ENCODE results near the gene CALML4. TPM values are rescaled to one million over a fixed set of nuclear protein-coding genes. Genes with fewer than 3 reads are reported as not detected.

The CALML4 gene
- total and polyA plus RNA-seq, 2 donors (not counting 3 experiments of a cell fraction or from before 2014, with no cell fraction given), result 2.6 to 10.1 TPM

- BruUV-seq (replicated peaks), result no TSS peak
Observed at GRCh38 chr15:68244235-68244634, 39.1 kb upstream of the CALML4 start.

More at GRCh38 chr15:68244235-68244634, 39.1 kb upstream of the CALML4 start:
- intact Hi-C loops (cut with micrococcal nuclease) (no loop called here), dilution Hi-C loops (cut with MboI; ENCODE audit: extremely low pct_ligation_motif_present, low sequenced_read_pairs) (no loop called here)
- no peaks in the 10 kb centered on the region for H3K9me3 ChIP-seq (replicated peaks; ENCODE audit: control insufficient read depth, insufficient read depth, low read length)
- no peaks in the 10 kb centered on the region for H3K36me3 ChIP-seq (ENCODE audit: control insufficient read depth in 2 of 2, extremely low read depth in 1 of 2, insufficient read depth in 2 of 2, low read length in 2 of 2)
- H3K27me3 ChIP-seq (ENCODE audit: control insufficient read depth in 2 of 2, insufficient read depth in 2 of 2, low read length in 2 of 2), result peaks cover 0 to 2% of the 10 kb centered on the region in 2 experiments
- CTCF ChIA-PET, result interaction anchor here (1.0 to 1.5 kb wide), 2 partner anchors 9 kb away, joined by 3 to 6 read pairs; no protein-coding TSS in a partner anchor
- no peaks in the 10 kb centered on the region for H3K79me2 ChIP-seq (ENCODE audit: control insufficient read depth, insufficient read depth, low read length)
- POLR2A ChIA-PET, result interaction anchor here (0.7 kb wide), 1 partner anchor 90 kb away, joined by 5 read pairs; no protein-coding TSS in a partner anchor
- no peak overlapping the region for H3K9ac ChIP-seq (replicated peaks; ENCODE audit: extremely low read depth, insufficient read depth, low read length)
- no peaks in the 10 kb centered on the region for H3K4me1 ChIP-seq (ENCODE audit: control insufficient read depth, extremely low read depth, insufficient read depth, low read length)
- H3K4me2 ChIP-seq (ENCODE audit: insufficient read depth, low read length), result no peak overlapping the region
- no peak overlapping the region for H3K4me3 ChIP-seq (replicated peaks in 1 of 3; ENCODE audit: insufficient read depth in 1 of 3, low read depth in 1 of 3, low read length in 3 of 3)
- TF ChIP-seq, protein P1, sequence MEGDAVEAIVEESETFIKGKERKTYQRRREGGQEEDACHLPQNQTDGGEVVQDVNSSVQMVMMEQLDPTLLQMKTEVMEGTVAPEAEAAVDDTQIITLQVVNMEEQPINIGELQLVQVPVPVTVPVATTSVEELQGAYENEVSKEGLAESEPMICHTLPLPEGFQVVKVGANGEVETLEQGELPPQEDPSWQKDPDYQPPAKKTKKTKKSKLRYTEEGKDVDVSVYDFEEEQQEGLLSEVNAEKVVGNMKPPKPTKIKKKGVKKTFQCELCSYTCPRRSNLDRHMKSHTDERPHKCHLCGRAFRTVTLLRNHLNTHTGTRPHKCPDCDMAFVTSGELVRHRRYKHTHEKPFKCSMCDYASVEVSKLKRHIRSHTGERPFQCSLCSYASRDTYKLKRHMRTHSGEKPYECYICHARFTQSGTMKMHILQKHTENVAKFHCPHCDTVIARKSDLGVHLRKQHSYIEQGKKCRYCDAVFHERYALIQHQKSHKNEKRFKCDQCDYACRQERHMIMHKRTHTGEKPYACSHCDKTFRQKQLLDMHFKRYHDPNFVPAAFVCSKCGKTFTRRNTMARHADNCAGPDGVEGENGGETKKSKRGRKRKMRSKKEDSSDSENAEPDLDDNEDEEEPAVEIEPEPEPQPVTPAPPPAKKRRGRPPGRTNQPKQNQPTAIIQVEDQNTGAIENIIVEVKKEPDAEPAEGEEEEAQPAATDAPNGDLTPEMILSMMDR (IDR thresholded peaks at IDR 0.05; ENCODE audit: extremely low read depth in 1 of 2, insufficient read depth in 1 of 2, low read depth in 1 of 2, low read length in 2 of 2), result no peak
- TF ChIP-seq JUN (IDR thresholded peaks at IDR 0.05; ENCODE audit: borderline replicate concordance, insufficient read depth, insufficient read length, low read depth) (no peak), MAX (IDR thresholded peaks at IDR 0.05; ENCODE audit: insufficient read depth, insufficient read length) (no peak), GATA2 (IDR thresholded peaks at IDR 0.05; ENCODE audit: insufficient read depth, insufficient read length, low read depth, low read length) (no peak), FOS (IDR thresholded peaks at IDR 0.05; ENCODE audit: borderline replicate concordance, insufficient read depth, low read length) (no peak), MYC (IDR thresholded peaks at IDR 0.05; ENCODE audit: low read depth, low read length) (no peak), POLR2A (IDR thresholded peaks at IDR 0.05; ENCODE audit: low read depth, low read length) (no peak), EZH2 (IDR thresholded peaks at IDR 0.05; ENCODE audit: borderline replicate concordance, low read depth, low read length, severe bottlenecking) (no peak), POLR2AphosphoS5 (IDR thresholded peaks at IDR 0.05; ENCODE audit: insufficient read depth, low read depth, low read length) (no peak)
- no peak overlapping the region for H2AFZ ChIP-seq (ENCODE audit: low read depth, low read length)
- DNase-seq (ENCODE audit: low read depth, low spot score), result no peak
- no peaks in the 10 kb centered on the region for H3K9me1 ChIP-seq (replicated peaks; ENCODE audit: control insufficient read depth, extremely low read depth, insufficient read depth, low read length)
- no peaks in the 10 kb centered on the region for H4K20me1 ChIP-seq (replicated peaks; ENCODE audit: control insufficient read depth, extremely low read depth, insufficient read depth, low read length)
- no peak for FAIRE-seq
- no peak overlapping the region for H3K27ac ChIP-seq (ENCODE audit: insufficient read depth, low read depth, low read length)

Data from endothelial cell of umbilical vein (primary cell).